ENCODE data around the gene PPP1R12B. TPM values are rescaled to one million over a fixed set of nuclear protein-coding genes. Genes with fewer than 3 reads are reported as not detected.
"Not testable (repeated sequence)": the region's sequence is repeated elsewhere in the genome, so short reads cannot be mapped to it uniquely, and the experiment has no call there.

PPP1R12B gene
- polyA plus RNA-seq, 3 donors: 17.4 to 24.0 (median 19.2) TPM

DNA sequence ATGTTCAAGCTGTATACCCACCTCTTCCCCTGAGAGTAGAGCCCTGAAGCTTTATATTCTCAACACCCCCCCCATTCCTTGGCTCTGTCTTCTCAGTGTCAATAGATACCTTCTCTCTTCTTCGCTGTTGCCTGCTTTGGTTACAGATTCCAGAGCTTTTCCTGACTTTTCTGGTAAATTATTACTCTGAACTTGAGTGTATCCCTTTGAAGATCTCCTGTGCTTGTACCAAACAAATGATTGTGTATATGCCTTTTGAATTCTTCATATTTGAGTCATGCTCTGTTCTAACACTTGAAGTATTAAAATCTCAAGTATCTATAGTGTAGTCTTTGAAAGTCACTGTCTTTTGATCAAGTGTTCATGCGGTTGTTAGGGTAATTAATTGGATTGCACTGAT is 32.0 kb downstream of the PPP1R12B start:
- DNase-seq (ENCODE audit: extremely low read depth in 1 of 11, low read depth in 9 of 11, low spot score in 4 of 11): peak in 3 of 11 donors; percentile 1 to 2 (median 2)

DNA sequence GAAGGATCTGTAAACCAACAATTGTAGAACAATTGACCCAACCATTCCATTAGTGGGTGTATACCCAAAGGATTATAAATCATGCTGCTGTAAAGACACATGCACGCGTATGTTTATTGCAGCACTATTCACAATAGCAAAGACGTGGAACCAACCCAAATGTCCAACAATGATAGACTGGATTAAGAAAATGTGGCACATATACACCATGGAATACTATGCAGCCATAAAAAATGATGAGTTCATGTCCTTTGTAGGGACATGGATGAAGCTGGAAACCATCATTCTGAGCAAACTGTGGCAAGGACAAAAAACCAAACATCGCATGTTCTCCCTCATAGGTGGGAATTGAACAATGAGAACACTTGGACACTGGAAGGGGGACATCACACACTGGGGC is 33.4 kb downstream of the PPP1R12B start:
- not testable (repeated sequence) for DNase-seq (ENCODE audit: extremely low read depth in 1 of 11, low read depth in 9 of 11, low spot score in 4 of 11)

DNA sequence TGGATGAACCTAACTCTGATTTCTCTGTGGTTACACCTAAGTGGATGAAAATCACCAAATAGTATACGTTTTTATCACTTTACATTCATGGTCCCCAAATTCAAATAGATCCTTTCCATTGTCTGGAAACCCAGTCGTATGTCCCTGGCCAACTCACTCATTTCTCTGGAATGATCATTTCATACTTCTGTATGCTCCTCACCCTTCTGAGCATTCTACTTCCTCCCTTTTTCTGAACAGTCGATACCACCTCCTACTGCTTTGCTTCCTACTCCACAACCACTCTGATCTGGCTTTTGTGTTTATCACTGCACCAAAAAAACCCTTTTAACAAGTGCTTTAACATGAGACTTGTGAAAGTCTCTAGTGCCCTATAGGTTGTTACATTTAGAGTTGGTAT is 47.3 kb downstream of the PPP1R12B start:
- not testable (repeated sequence) for DNase-seq (ENCODE audit: extremely low read depth in 1 of 11, low read depth in 9 of 11, low spot score in 4 of 11)

DNA sequence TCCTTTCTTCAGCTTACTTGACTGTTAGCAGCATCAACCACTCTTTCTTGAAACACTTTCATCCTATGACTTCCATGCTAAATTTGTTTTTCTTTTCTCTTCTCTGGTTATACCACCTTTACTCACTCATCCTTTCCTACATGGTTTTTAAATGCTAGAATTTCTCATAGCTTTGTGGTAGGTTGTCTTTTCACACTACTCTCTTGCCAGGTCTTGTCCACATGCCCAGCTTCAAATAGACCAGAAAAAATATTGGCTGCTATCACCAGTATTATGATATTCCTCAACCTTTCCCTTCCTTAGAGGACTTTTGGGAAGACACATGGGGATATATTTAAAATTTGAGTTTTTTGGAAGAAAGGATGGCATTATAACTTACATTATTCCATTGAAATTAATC is 48.8 kb downstream of the PPP1R12B start:
- DNase-seq (ENCODE audit: extremely low read depth in 1 of 11, low read depth in 9 of 11, low spot score in 4 of 11): no peak

DNA sequence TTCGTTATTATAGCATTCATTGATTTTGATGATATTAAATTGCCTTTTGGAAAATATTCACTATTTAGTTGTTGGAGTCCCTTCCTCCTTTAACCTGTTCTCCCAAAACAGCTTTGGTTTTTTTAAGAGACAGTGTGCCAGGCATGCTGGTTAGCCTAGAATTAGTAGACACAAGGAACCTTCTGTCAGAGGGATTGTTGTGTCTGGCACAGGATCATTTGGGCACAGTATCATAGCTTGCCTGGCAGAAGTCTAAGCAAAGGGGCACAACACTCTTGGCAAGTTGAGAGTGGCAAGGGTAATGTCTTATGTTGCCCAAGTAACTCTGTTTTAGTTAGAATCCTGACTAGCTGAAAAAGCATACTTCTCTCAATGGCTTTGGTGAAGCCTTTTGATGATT is 49.9 kb downstream of the PPP1R12B start:
- DNase-seq (ENCODE audit: extremely low read depth in 1 of 11, low read depth in 9 of 11, low spot score in 4 of 11): not testable (repeated sequence)

DNA sequence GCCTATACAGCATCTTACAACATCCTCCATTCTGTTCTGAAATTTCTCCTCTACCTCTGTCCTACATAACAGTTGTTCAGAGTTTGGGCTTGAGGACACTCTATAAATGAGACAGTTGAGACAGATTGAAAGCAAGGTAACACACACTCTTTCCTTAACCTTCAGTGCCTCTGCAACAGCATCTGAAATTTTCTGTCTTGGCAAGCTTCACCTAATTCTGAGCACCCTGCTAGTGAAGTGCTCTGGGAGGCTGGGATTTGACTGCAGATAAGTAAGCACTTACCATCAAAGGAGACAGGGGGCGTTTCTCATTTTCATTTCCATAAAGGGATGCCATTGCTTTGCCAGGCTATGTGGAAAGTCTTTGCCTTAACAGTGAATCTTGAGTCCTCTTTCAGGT is 53.3 kb downstream of the PPP1R12B start:
- not testable (repeated sequence) for DNase-seq (ENCODE audit: extremely low read depth in 1 of 11, low read depth in 9 of 11, low spot score in 4 of 11)

DNA sequence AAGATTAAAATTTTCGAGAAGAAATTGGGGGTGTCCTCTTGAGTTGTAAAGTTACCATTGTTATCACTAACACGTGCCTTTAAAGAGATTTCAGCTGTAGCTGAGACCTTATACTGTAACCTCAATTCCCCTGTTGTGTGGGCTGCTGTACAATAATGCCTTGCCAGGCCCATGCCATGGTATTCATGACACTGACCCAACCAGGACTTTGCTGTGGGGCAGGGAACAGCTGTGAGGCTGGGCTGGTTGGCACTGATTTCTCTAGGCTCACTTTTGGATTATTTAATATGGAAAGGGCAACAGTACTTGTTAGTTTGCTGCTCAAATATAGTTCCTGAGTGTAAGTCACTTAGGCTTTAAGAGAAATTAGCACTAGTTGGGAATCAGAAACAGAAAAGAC is 54.9 kb downstream of the PPP1R12B start:
- DNase-seq (ENCODE audit: extremely low read depth in 1 of 11, low read depth in 9 of 11, low spot score in 4 of 11): not testable (repeated sequence)

DNA sequence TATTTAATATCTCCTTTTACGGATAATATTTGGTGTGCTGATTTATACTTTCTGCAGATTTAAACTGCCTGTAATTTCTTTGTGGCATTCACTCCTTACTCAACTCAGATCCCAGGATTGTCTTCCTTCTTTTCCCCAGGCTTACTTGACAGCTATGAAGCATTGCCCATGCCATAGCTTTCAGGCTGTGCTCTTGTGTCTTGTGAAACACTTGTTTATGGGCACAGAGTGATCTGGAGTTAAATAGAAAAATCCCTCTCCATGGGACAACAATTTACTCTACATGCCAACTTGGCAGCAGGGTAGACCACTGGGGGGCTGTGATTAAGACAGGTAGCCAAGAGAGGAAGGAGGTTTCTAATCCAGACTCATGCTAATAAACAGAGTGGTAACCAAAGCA is 57.4 kb downstream of the PPP1R12B start:
- DNase-seq (ENCODE audit: extremely low read depth in 1 of 11, low read depth in 9 of 11, low spot score in 4 of 11): no peak

DNA sequence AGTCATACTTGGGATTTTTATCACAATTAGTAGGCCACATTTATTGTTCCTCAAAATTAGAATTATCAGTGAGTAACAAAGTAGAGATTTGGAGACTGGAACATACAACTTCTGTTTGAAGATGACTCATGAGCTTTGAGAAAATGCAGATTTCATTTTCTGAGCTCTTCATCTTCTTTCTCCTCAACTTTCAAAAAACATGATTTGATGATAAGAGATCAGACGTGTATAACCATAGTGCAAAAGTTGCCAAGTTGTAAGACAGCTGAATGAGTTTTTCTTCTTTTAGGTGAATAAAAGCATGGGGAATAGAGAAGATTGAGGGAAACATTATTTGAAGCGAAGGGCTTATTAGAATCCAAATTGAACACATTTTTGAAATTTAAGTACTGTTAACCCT is 58.4 kb downstream of the PPP1R12B start:
- not testable (repeated sequence) for DNase-seq (ENCODE audit: extremely low read depth in 1 of 11, low read depth in 9 of 11, low spot score in 4 of 11)

DNA sequence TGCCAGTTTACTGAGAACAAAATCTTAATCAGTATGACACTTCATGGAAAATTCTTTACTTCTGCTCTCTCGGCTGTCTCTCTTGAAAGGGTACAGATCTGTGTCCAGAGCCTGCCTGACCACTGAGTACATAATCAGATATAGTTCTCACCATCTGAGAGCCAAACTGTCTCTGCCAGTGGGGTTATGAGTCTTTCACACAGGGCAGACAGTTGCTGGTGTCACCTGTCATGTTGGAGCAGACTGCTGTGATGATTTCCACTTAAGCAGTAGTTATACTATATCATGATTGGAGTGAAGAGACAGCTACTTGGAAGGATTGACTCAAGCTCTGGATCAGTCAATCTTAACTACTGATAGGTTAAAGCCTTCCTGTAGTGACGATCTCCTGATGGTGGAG is 58.9 kb downstream of the PPP1R12B start:
- DNase-seq (ENCODE audit: extremely low read depth in 1 of 11, low read depth in 9 of 11, low spot score in 4 of 11): not testable (repeated sequence)

DNA sequence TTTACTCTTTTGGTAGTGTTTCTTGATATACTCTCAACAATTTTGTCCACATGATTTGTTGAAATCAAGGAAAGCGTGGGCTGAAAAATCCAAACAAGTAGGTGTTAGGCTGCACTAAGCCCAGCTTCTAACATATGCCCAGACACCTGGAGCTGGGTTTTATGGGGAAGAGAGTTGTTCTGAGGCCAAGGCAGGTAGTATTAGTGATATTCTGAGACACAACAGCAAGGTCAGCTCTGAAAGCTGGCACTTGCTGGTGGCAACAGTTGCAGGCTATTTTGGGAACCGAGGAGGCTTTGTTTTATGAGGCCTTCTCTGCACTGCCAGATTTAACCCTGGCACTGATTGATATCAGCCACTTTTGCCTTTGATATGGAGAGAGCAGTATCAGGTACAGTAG is 61.8 kb downstream of the PPP1R12B start:
- not testable (repeated sequence) for DNase-seq (ENCODE audit: extremely low read depth in 1 of 11, low read depth in 9 of 11, low spot score in 4 of 11)

DNA sequence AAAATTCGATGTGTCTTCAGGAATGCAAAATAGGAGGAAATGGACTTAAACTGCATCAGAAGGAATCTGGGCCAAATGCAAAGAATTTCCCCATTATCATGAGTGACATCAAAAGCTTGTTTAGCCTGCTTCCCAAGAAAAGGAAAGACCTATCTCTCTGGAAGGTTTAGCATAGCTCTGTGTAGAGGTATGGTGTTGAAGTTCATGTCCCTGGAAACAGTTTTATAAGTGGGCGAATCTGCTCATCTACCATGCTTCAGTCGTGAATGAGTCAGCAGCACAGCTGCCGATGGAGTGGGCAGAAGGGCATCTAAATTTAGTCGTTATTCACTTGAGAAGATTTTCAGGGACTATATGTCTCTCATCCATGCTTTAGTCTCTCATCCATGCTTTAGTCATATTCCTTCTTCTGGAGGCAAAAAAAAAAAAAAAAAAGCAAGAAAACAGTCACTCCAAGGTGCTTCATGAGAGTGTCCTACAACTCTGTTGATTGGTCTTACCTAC is 62.4 kb downstream of the PPP1R12B start:
- DNase-seq (ENCODE audit: extremely low read depth in 1 of 11, low read depth in 9 of 11, low spot score in 4 of 11): not testable (repeated sequence)

DNA sequence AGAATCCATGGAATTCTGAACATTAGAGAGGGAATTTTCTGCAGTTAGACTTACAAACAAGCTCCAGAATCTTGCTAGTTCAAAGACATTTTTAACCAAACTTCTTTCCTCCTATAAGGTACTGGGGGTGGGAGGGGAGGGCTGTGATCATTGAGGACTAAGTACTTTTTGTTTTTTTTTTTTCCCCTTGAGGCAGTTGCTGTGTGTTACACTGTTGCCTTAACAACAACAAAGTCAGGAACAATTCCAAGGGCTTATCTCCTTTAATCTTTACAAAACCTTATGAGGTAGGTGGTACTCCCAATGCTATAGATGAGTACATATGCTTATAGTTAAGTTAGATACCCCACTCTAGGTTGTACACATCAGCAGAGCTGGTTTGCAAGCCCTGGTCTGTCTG is 62.9 kb downstream of the PPP1R12B start:
- no peak for DNase-seq (ENCODE audit: extremely low read depth in 1 of 11, low read depth in 9 of 11, low spot score in 4 of 11)

DNA sequence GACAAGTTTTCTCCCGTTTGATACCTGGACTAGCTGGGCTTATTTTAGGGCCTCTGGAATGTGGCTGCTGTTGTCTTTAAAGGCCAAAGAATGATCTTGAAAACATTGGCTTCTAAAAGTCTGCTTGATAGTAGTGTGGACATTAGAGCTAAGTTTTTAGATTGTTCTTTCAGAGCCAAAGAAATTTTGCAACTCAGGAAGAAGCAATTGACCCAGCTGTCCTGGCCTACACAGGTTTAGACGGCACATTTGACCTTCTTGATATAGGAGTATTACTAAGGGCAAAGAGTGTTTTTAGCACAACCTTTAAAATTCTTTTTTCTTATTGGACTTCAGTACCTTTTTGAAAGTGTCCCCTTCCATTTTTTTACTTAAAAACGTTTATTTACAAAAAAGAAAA is 63.9 kb downstream of the PPP1R12B start:
- DNase-seq (ENCODE audit: extremely low read depth in 1 of 11, low read depth in 9 of 11, low spot score in 4 of 11): not testable (repeated sequence)

DNA sequence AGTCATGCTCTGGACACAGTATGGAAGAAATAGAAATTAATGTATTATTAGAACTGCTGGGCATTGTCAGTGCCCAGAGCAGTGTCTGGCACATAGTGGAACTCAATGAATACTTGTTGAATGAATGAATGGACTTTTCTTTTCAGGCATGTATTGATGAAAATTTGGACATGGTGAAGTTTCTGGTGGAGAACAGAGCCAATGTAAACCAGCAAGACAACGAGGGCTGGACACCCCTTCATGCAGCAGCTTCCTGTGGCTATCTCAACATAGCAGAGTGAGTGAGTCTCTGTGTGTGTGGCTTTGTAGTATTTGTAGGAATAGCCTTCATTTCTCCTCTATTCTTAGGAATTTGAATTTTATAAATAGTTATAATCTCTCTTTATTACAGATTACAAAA is 68.1 kb downstream of the PPP1R12B start:
- no peak for DNase-seq (ENCODE audit: extremely low read depth in 1 of 11, low read depth in 9 of 11, low spot score in 4 of 11)

DNA sequence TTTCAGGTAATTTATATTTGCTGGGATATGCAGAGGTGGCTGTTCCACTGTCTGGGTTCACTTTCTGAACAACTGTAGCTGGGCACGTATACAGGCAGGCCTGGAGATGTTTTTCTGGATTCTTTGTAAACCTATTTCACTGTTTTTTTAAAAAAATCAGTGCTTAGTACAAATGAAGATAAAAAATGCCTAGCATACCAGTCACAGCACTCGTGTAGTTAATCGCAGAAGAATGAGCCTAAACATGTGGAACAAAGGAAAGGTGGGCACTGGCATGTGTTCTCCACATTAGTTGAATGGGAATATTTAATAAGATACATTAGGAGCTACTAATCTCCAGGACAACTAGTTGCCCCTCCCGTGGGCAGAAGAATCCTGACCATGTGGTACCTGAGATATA is 68.6 kb downstream of the PPP1R12B start:
- DNase-seq (ENCODE audit: extremely low read depth in 1 of 11, low read depth in 9 of 11, low spot score in 4 of 11): not testable (repeated sequence)

DNA sequence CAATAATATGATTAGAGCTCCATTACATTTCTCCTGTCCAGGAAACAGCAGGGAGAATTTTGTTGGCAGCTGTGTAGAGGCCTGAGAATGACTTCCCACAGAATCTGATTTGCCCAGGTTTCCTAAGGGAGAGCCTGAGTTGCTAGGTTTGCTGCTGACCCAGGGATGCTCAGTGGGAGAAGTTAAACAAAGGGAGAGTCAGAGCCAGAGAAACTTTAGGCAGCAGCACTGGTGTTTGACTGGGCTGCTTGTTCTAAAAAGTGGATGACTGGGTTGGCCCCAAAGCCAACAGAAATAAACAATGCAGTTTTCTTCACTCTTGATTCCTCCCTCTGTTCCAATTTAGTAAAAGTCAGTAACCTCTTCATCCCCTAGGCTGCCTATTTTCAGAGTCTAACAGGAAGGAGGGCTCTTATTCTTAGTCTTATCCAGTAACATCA is 69.3 kb downstream of the PPP1R12B start:
- not testable (repeated sequence) for DNase-seq (ENCODE audit: extremely low read depth in 1 of 11, low read depth in 9 of 11, low spot score in 4 of 11)

DNA sequence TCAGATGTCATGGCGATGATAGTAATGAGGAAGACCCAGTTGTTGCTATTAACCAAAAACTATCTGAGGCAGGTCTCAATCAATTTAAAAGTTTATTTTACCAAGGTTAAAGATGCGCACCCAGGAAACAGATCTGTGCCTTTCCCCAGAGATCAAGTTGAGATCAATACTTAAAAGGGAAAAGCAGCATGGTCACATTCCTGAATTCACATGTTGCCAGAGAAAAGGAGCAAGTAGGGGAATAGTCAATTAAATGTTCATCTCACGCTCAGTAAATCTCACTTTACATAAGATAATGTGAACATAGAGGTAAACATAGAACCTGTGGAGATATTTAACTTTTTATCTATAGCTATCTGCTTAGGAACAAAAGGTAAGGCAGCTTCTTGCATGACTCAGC is 71.2 kb downstream of the PPP1R12B start:
- DNase-seq (ENCODE audit: extremely low read depth in 1 of 11, low read depth in 9 of 11, low spot score in 4 of 11): not testable (repeated sequence)

DNA sequence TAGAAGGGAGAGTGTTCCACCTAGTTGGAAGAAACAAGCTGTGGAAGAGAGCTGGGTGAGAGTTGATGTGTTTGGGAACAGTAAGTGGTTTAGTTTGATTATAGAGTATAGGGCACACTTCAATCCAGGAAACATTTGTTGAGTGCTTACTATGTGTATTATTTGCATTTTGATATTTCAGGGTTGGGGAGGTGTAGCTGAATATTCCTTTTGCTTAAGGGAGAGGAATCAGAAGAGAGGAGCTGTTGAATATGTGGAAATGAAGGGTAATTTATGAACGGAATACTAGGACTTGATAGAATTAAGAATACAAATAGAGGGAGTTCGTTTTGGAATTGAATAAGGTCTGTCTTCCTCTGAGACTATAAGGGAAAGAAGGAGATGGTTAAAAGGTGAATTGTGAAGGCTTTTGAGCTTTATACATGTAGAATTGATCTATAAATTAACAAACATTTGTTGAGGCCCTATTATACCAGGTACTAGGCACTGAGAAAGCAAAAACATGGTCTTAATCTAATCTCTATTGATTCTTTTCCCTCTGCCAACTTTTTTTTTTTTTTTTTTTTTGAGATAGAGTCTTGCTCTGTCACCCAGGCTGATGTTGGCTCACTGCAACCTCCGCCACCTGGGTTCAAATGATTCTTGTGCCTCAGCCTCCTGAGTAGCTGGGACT is 72.1 kb downstream of the PPP1R12B start:
- not testable (repeated sequence) for DNase-seq (ENCODE audit: extremely low read depth in 1 of 11, low read depth in 9 of 11, low spot score in 4 of 11)

DNA sequence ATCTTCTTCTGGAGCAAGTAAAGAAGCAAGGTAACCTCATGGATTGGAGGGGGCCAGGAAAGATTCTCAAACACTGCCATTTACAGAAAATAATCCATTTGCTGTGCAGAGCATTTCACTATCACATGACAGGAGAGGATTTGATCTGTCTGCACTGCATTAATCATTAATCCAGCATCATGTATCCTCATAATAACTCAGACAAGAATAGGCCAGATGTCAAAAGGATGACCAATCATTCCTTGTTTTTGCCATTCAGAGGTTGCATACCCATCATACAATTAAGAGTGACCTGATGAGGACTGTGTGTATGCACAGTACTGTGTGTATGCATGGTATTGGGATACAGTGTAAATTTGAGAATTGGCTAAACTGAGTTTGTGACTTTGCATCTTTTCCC is 74.2 kb downstream of the PPP1R12B start:
- DNase-seq (ENCODE audit: extremely low read depth in 1 of 11, low read depth in 9 of 11, low spot score in 4 of 11): not testable (repeated sequence)

DNA sequence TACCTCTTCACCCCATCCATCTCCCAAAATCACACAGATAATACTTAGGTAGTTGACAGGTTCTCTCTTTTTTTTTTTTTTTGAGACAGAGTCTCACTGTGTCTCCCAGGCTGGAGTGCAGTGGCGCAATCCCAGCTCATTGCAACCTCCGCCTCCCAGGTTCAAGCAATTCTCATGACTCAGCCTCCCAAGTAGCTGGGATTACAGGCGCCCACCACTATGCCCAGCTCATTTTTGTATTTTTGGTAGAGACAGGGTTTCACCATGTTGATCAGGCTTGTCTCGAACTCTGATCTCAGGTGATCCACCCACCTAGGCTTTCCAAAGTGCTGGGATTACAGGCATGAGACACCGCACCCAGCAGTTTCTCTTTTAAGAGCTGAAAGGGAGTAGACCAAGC is 75.8 kb downstream of the PPP1R12B start:
- DNase-seq (ENCODE audit: extremely low read depth in 1 of 11, low read depth in 9 of 11, low spot score in 4 of 11): not testable (repeated sequence)
